ENCODE data around the gene AGBL1.

GRCh38 chr15:86959254-86959653, 879.6 kb downstream of the AGBL1 start:
- TF ChIP-seq CTCF (IDR thresholded peaks at IDR 0.05) = no peak
- no peak for TF ChIP-seq POLR2A (IDR thresholded peaks at IDR 0.05)

Measured in heart left ventricle (tissue), 13 donors.